Mesothelial cell of epicardium (in vitro differentiated cells): ENCODE results near the gene SYNJ2BP. TPM values are rescaled to one million over a fixed set of nuclear protein-coding genes. Genes with fewer than 3 reads are reported as not detected.

Experiments used
- DNase-seq, 2 experiments: peaks; one replicate each; pipeline ENCODE4 v3.0.0; 2021; ENCODE audit warnings: low spot score in 2 of 2; ENCODE audit not compliant: unreplicated experiment in 2 of 2
- H3K27ac Mint-ChIP-seq: 2 replicates; pipeline ENCODE4 v1.8.0; 2021; ENCODE audit warnings: mixed read lengths
- H3K27me3 Mint-ChIP-seq: 2 replicates; pipeline ENCODE4 v1.8.0; 2021; ENCODE audit warnings: low read depth, mixed read lengths
- H3K36me3 Mint-ChIP-seq: 2 replicates; pipeline ENCODE4 v1.8.0; 2021; ENCODE audit warnings: mixed read lengths
- H3K4me1 Mint-ChIP-seq: 2 replicates; pipeline ENCODE4 v1.8.0; 2021; ENCODE audit warnings: mixed read lengths
- H3K4me3 Mint-ChIP-seq: 2 replicates; pipeline ENCODE4 v1.8.0; 2021; ENCODE audit warnings: mild to moderate bottlenecking, moderate library complexity, mixed read lengths
- H3K9me3 Mint-ChIP-seq: 2 replicates; pipeline ENCODE4 v1.8.0; 2021; ENCODE audit warnings: mixed read lengths
- total RNA-seq: library from RNA; stranded (reverse); gene quantifications from 3 replicates; pipeline ENCODE4 v1.2.1, GENCODE V29; 2021
- TF ChIP-seq, protein P1 (sequence below): fragments of 200-600 bp; sonication (generic); IDR thresholded peaks from one replicate; pipeline ENCODE4 v1.5.0; 2021; ENCODE audit warnings: antibody characterized with exemption; ENCODE audit not compliant: unreplicated experiment

Gene SYNJ2BP
- total RNA-seq, 1 donor from 2014 or later: 30.4 TPM

DNA sequence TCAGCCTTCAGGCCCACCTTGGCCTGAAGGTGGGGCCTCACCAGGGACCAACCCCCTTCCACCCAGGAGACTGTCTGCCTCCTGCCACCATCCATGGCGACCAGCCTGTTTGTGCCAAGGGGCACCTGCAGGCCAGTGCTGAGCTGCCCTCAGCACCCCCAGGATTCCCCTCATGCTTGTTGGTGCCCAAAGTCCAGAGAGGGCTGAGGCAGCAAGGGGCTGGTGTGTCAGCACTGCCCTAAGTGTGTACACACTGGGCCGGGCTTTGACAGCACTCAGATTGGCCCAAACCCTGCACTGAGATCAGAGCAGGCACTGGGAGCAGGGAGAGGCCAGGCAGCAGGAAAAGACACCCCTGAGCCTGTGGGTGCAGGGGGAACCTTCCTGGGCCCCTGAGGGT, 18.6 kb downstream of the SYNJ2BP start:
- no peak overlapping the region for H3K4me3 Mint-ChIP-seq
- H3K27me3 Mint-ChIP-seq: no peaks in the 10 kb centered on the region
- H3K9me3 Mint-ChIP-seq: no peaks in the 10 kb centered on the region
- TF ChIP-seq, protein P1, sequence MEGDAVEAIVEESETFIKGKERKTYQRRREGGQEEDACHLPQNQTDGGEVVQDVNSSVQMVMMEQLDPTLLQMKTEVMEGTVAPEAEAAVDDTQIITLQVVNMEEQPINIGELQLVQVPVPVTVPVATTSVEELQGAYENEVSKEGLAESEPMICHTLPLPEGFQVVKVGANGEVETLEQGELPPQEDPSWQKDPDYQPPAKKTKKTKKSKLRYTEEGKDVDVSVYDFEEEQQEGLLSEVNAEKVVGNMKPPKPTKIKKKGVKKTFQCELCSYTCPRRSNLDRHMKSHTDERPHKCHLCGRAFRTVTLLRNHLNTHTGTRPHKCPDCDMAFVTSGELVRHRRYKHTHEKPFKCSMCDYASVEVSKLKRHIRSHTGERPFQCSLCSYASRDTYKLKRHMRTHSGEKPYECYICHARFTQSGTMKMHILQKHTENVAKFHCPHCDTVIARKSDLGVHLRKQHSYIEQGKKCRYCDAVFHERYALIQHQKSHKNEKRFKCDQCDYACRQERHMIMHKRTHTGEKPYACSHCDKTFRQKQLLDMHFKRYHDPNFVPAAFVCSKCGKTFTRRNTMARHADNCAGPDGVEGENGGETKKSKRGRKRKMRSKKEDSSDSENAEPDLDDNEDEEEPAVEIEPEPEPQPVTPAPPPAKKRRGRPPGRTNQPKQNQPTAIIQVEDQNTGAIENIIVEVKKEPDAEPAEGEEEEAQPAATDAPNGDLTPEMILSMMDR: no peak
- no peak overlapping the region for H3K27ac Mint-ChIP-seq
- H3K36me3 Mint-ChIP-seq: peaks cover 9% of the 10 kb centered on the region
- H3K4me1 Mint-ChIP-seq: peaks cover 4% of the 10 kb centered on the region
- no peak for DNase-seq

DNA sequence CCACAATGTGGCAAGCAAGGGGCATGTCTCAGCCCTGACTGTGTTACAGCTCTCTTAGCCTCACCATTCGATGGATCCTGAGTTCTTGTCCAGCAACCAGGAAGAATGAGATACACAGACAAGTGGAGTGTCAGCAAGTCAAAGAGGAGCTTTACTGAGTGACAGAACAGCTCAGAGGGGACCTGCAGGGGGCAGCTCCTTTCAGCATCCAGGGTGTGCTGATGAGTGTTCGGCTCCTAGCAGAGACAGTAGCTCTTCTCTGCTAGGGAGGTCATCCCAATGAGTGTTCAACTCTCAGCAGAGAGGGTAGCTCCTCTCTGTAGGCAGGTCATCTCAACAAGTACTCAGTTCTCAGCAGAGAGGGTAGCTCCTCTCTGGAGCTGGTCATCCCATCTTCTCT, 19.1 kb downstream of the SYNJ2BP start:
- H3K4me3 Mint-ChIP-seq: no peak overlapping the region
- DNase-seq: no peak
- TF ChIP-seq, protein P1: no peak
- peaks cover 5% of the 10 kb centered on the region for H3K9me3 Mint-ChIP-seq
- no peak overlapping the region for H3K27ac Mint-ChIP-seq
- H3K27me3 Mint-ChIP-seq: no peaks in the 10 kb centered on the region
- no peaks in the 10 kb centered on the region for H3K4me1 Mint-ChIP-seq
- peaks cover 13% of the 10 kb centered on the region for H3K36me3 Mint-ChIP-seq

DNA sequence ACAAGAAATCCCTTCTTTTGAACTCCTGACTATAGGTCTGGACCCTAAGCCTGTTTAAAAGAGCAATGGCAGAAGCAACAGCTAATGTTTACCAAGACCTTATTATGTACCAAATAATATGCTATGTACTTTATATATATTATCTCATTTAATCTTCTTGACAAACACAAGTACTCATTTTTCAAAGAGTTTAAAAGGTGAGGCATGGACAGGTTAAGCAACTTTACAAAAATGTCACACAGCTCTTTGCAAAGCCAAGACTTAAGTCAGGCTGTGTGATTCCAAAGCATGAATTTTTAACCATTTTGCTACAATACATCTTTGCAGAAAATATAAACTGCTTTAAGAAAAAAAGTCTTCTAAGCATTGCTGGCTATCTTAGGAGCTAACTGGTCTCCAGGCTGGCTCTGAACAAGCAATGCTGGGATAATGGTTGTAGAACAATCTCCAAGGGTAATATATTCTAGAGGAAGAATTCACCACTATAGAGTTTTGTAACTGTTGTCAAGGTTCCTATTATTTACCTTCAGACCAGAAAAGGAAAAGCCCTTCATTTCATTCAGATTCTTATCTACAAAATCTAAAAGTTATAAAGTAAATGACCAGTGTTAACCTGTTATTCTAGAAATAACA, 22.1 kb downstream of the SYNJ2BP start:
- H3K36me3 Mint-ChIP-seq: peaks cover 18% of the 10 kb centered on the region
- H3K9me3 Mint-ChIP-seq: peaks cover 7% of the 10 kb centered on the region
- no peak overlapping the region for H3K4me3 Mint-ChIP-seq
- no peaks in the 10 kb centered on the region for H3K27me3 Mint-ChIP-seq
- H3K4me1 Mint-ChIP-seq: no peaks in the 10 kb centered on the region
- DNase-seq: no peak
- TF ChIP-seq, protein P1: no peak
- no peak overlapping the region for H3K27ac Mint-ChIP-seq

DNA sequence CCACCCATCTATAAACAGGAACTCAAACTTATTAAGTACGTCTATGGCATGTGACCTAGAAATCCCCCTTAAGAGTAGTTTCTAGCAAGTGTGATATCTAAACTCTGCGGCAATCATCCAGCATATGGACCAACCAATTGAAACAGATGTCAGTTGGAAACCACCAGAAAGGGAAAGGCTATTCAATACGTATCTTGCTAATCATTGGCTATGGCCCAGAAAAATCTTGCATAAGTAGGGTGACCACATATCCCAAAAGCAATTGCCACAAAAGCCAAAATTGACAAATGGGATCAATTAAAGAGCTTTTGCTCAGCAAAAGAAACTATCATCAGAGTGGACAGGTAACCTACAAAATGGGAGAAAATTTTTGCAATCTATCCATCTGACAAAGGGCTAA, 24.2 kb downstream of the SYNJ2BP start:
- TF ChIP-seq, protein P1: no peak
- no peaks in the 10 kb centered on the region for H3K4me1 Mint-ChIP-seq
- H3K27me3 Mint-ChIP-seq: no peaks in the 10 kb centered on the region
- peaks cover 7% of the 10 kb centered on the region for H3K9me3 Mint-ChIP-seq
- H3K36me3 Mint-ChIP-seq: peaks cover 21% of the 10 kb centered on the region
- DNase-seq: no peak
- H3K4me3 Mint-ChIP-seq: no peak overlapping the region
- H3K27ac Mint-ChIP-seq: no peak overlapping the region

DNA sequence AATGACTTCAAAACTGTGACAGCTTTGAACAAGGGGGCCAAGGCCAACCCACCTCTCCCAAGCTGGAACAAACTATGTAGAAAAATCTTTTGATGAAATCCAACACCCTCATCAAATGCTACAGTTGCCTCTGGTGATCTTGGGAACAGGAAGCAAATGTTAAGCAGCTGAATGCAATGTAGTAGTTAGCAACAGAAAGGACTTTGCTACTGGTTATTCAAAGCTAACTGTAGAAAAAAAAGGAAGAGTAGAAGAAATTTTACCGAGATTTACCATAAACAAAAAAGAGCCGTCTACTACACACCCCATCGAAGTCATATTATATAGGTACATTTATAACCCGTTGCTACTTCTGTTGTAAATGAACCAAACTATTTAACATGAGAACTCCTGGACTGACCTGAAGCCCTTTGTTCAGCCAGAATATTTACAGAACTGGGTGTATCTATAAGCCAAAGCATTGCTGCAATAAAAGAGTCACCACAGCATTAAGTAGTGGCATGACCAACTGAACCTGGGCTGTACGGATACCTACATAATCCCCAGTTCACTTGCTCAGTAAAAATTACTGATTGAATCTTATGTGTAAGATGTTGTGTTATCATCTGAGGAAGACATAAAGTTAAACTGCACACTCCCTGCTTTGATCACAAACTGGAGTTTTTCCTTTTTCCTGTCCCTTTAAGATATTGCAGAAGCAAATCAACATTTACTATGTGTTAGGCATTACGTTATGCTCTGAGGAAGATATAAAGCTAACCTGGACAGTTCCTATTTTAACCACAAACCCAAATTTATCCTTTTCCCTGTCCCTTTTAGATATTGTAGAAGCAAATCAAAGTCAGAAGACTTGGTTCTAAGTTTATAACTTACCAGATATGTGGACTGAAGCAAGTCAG, 25.1 kb downstream of the SYNJ2BP start:
- Mint-ChIP-seq H3K27ac (no peak overlapping the region), H3K4me1 (no peaks in the 10 kb centered on the region), H3K4me3 (no peak overlapping the region), H3K9me3 (peaks cover 7% of the 10 kb centered on the region), H3K36me3 (peaks cover 21% of the 10 kb centered on the region), H3K27me3 (no peaks in the 10 kb centered on the region)
- TF ChIP-seq, protein P1: no peak
- no peak for DNase-seq
